GM19452 (cell line): Measurements from ENCODE around the gene HEG1.

Experiments
- ATAC-seq: cut with Tn5 transposase; IDR thresholded peaks from one replicate; pipeline ENCODE4 v1.9.1; 2021; ENCODE audit not compliant: unreplicated experiment

HEG1 gene

DNA sequence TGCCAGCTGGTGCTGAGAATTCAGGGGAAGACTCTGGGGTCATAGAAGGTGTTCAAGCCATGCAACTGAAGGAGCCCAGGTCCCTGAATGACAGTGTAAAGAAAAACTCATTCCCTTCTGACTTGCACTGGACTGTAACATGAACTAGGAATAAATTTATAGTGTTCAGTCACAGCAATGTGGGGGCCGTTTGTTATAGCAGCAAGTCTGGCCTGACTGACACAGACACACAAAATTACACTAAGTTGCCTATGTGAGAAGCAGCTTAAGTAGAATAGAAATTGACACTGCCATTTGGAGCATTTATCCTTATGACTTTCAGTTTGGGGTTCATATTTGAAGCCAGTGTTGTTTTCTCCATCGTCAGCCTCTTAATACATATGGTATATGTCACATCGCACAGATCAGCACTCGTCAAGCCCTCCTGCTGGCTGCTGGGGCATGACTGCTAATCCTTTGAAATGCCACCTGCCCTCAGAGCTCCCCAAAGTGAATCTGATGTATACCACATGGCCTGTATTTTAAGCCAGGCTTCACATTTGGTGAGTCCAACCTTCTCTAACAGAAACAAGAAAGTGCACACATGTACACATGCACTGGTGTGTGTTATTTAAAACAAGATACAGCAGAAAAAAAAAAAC, 17.1 kb upstream of the HEG1 start:
- no peak for ATAC-seq

GRCh38 chr3:125072301-125072700, 16.5 kb upstream of the HEG1 start:
- ATAC-seq = no peak

- ATAC-seq = no peak
Measured at GRCh38 chr3:125069968-125070745, 14.4 kb upstream of the HEG1 start.

- no peak for ATAC-seq
Measured at GRCh38 chr3:125069452-125069851, 13.7 kb upstream of the HEG1 start.

GRCh38 chr3:125068265-125068664, 12.5 kb upstream of the HEG1 start:
- no peak for ATAC-seq

DNA sequence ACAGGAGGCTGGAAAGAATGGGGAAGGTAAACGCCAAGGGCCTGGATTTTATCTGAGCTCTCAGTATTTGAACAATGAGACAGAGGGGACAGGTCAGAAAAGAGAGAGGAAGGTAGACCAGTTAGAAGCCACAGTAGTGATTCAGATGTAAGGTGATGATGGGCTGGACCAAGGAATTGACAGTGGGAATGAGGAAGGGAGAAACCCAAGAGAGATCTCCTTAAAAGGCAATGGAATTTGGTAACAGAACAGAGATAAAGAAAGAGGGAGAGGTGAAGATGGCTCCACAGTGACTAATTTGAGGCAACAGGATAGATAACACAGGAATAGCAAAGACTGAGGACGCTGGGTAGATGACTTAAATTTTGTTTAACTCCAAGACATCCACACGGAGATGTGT, 11.4 kb upstream of the HEG1 start:
- ATAC-seq = no peak

DNA sequence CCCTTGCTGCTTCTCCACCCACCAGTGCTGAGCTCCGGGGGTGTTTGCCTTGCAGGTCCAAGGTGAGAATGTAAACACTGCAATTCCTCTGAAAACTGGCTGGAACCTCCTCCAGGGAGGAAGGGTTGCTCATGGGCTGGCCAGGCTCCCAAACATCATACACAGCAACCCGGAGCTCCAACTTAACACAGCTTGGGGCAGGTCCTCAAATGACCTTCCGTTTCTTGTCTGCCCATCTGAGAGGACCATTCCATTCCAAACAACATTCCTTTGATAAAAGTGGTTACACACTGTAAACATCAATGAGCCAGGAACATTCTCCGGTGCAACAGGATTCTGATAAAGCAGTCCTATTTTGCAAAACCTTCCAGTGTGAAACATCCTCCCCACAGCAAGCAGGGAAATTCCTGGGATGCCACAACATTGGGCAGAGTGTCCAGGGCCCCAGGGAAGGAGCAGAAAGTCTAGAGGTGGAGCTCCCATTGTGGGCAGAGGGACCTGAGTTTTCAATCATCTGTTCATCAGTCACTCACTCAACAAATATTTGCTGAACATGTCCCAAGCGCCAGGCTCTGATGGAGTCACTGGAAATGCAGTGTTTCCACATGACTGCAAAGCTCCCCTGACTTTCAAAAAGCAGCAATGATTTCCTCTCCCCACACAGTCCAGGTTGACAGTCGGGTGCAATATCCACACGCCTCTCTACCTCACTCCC, 7.3 kb upstream of the HEG1 start:
- no peak for ATAC-seq

GRCh38 chr3:125061646-125062045, 5.8 kb upstream of the HEG1 start:
- ATAC-seq = no peak

DNA sequence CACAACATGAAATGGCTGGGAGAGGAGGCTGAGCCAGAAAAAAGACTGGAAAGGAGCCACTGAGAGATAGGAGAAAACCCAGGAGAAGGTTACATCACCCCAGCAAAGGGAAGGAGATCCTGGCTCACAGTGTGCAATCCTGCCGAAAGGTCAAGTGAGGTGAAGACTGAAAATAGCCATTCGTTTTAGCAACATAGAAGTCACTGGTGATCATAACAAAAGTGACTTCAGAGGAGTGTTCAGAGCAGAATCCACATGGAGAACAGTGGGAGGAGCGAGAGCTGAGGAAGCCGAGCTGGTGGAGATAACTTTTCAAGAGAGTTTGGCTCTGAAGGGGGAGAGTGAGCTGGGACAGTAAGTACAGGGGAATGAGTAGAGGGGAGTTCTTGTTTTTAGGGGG, 5.4 kb upstream of the HEG1 start:
- no peak for ATAC-seq

DNA sequence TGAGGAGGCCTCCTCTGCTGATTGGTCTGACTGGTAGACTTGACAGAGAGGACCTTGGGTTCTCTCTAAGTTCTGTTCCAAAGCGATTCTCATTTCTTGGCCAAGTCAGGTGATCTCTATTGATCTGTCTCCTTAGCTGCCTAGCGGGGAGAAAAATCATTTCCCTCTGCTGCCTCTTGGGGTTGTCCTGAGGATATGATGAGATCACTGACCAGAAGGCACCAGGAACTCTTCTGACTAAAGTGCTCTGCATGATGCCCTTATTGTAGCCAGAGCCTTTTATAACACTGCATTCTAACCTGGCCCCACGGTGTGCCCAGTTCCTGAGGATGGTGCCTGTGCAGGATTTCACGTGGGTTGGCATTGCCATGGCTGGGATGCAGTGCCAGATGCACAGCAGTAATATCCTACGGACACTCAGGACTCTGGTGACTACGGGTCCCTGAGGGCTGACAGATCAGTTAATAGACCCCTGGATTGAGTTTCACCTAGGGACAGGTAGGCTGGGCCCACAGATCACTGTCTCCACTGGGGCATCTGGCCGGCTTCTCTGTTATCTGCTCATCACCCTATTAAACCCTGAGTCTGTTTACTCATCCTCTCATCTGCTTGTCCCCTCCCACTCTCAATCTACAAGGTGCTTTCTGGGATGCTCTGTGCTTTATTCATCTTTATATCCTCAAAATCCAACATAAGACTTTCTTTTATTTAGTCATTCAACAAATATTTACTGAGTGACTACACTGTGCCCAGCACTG, 3.9 kb upstream of the HEG1 start:
- no peak for ATAC-seq

GRCh38 chr3:125058959-125059358, 3.2 kb upstream of the HEG1 start:
- no peak for ATAC-seq

DNA sequence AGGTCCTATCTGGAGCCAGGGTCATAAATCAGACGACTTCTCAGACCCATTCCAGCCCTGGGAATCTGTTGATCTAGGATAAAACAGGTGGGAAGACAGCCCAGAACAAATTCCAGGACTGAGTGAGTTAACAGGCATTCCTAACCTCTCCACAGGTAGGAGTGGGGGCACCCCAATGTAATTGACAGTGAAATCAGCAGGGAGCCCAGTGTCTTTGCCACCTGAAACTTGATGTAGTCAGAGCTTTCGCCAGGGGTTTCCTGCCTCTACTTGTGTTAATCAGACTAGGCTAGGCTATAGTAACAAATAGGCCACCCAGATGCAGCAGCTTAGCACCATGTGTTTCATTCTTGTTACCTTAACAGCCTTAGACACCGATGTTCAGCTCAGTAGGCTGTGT, 2.7 kb upstream of the HEG1 start:
- ATAC-seq = no peak

DNA sequence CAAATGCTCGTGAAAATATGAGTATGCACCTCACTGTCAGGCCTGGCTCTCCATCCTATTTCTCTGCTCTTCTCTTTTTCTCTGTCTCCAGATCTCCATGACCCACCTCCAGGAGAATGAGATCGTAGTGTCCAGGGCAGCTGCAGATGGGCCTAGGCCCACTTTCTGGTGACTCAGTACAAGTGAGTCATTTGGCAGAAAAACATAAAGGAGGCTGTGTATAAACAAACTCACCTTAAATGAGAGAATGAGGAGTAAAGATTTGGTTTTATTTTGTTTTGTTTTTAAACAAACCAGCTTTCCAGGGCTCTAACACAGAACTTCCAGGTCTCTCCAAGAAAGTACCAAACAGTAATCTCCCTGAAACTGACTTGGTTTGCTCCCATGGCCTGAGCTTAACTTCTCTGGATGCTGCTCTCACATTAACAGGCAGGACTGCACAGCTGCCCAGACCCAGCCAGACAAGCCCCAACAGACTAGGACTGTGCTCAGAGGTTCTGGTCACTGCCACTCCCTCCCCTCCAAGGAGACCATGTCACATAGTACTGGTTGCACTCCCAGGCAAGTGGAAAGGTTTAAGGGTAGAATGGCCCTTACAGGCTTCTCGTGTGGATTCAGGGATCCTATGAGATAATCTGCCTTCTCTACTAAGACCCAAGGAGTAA, 1.5 kb upstream of the HEG1 start:
- ATAC-seq = no peak

GRCh38 chr3:125055331-125055912, 375 bp downstream of the HEG1 start:
- ATAC-seq = peak; percentile 23

- peak; percentile 40 for ATAC-seq
Measured at GRCh38 chr3:125054449-125055329, 1.1 kb downstream of the HEG1 start.

DNA sequence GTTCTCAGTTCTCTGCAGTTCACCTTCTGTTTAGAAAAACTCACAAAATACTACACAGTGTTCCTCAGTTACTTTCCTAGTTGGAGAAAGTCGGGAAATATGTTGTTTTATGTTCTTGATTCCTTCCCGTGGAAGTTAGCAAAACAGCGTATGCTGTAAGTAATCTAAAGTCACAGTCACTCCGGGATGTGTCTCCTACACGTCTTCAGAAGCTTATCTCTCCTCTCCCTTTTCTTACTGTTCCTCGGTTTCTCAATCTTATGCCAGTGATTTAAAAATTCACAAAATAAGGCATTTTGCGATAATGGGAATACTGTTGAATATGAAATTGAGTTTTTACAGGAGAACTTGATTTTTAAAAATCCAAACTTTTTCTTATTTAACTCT, 1.7 kb downstream of the HEG1 start:
- no peak for ATAC-seq

GRCh38 chr3:125053304-125053699, 2.5 kb downstream of the HEG1 start:
- no peak for ATAC-seq

- no peak for ATAC-seq
Measured at GRCh38 chr3:125052624-125053303, 3.0 kb downstream of the HEG1 start.
